Ovary (tissue), 9 donors: Measurements from ENCODE around the gene DSP. TPM values are rescaled to one million over a fixed set of nuclear protein-coding genes. Genes with fewer than 3 reads are reported as not detected.

Experiments used
- DNase-seq, 5 donors: peaks; one replicate each; pipeline ENCODE4 v3.0.0-alpha.2; 2019 to 2020
- H3K27ac ChIP-seq, 2 donors: fragments of 200-600 bp; one replicate each; pipeline versions ENCODE4 v1.5.1 to v1.8.0; 2019 to 2022
- H3K27me3 ChIP-seq: fragments of 200-600 bp; one replicate; pipeline ENCODE4 v1.8.0; 2022
- H3K36me3 ChIP-seq: fragments of 200-600 bp; sonication (generic); one replicate; pipeline ENCODE4 v1.5.1; 2019
- H3K4me1 ChIP-seq: one replicate; pipeline ENCODE4 v1.8.1; 2013; ENCODE audit warnings: mild to moderate bottlenecking, moderate library complexity; ENCODE audit not compliant: insufficient read depth
- H3K4me3 ChIP-seq: fragments of 200-600 bp; sonication (generic); one replicate; pipeline ENCODE4 v1.5.1; 2017
- H3K9me3 ChIP-seq, 2 donors: fragments of 200-600 bp in 1 of 2; sonication (generic) in 1 of 2; one replicate each; pipeline versions ENCODE4 v1.5.1 to v1.8.1; 2013 to 2019; ENCODE audit warnings: mild to moderate bottlenecking in 1 of 2, moderate library complexity in 1 of 2
- CTCF ChIP-seq, 3 donors: fragments of 450-650 bp in 2 of 3; fragments of 200-600 bp in 1 of 3; IDR thresholded peaks; one replicate each; pipeline versions ENCODE4 v1.5.1 to v1.8.0; 2016 to 2022; ENCODE audit warnings: antibody characterized with exemption in 3 of 3, mild to moderate bottlenecking in 1 of 3
- EP300 ChIP-seq: sonication (generic); formaldehyde crosslinking; IDR thresholded peaks from one replicate; pipeline ENCODE4 v1.6.1; 2017; ENCODE audit warnings: antibody characterized with exemption
- POLR2A ChIP-seq: fragments of 450-650 bp; IDR thresholded peaks from one replicate; pipeline ENCODE4 v1.6.1; 2017; ENCODE audit warnings: antibody characterized with exemption, mild to moderate bottlenecking, moderate library complexity
- WGBS, 3 donors: extraction: QIAGEN DNeasy Blood & Tissue Kit in 1 of 3; methylation state at CpG; one replicate each; pipeline versions ENCODE4 v1.1.5 to v1.1.7; 2013 to 2017; 5-methylcytosine and 5-hydroxymethylcytosine counted together
- intact Hi-C, 4 donors: fragments of 100-400 bp; cut with DNase I; formaldehyde crosslinking; loops; one replicate each; pipeline versions ENCODE4 v1.11.0 to v1.15.1; 2022 to 2023
- polyA plus RNA-seq, 2 donors: library from polyadenylated mRNA; stranded (reverse); fragments of 200-250 nt in 1 of 2; fragments of 350-450 nt in 1 of 2; fragmentation: Illumina TruSeq in 1 of 2; extraction: RNeasy Lipid Tissue Mini Kit (QIAGEN cat#74804) in 1 of 2; gene quantifications; one replicate each; pipeline ENCODE4 v1.2.3, GENCODE V29; 2013 to 2014
- total RNA-seq, 7 donors: library from RNA; depleted of rRNA in 2 of 7; stranded (reverse); fragments of >200 nt in 2 of 7; fragmentation: NEBNext Ultra II Directional in 3 of 7; extraction: Animal tissue kit (Norgen Biotek cat#: 25700) in 3 of 7; gene quantifications; one replicate each; pipeline versions ENCODE4 v1.1.0 to v1.2.4, GENCODE V29; 2016 to 2023
- donor health status: DM: no; HTN: no; CAD: no; lungs with moderate emphysema.
- donor health status: DM: no; HTN: no; CAD: no.
- donor health status: Bipolar disorder and iron deficiency.
- donor health status: DM: yes; HTN: yes; CAD: no.
- donor health status: DM: no; HTN: no; CAD: no.
- donor health status: DM: yes; HTN: yes; CAD: no.

Gene DSP
- total and polyA plus RNA-seq, 9 donors: 2.1 to 65.7 (median 6.7) TPM

DNA sequence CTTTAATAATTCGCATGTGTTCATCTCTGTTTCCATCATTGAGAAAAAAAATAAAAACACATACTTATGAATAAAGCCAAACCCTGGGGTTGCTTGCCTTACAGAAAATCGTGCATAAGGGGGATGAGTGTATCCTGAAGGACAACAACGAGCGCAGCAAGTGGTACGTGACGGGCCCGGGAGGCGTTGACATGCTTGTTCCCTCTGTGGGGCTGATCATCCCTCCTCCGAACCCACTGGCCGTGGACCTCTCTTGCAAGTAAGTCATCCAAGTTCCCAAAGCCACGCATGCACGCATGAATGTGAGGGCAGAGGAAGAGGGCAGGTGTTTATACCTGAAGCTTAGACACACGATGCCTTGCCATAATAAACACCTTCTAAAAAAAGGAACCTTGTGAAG is 27.6 kb downstream of the DSP start:
- DNase-seq: no peak
- no peaks in the 10 kb centered on the region for H3K9me3 ChIP-seq
- no peak overlapping the region for H3K4me3 ChIP-seq
- WGBS, 3 donors: 90 to 94% (median 93%) methylated on average over 13 of the region's 13 CpGs
- peaks cover 1% of the 10 kb centered on the region for H3K4me1 ChIP-seq
- no peaks in the 10 kb centered on the region for H3K27me3 ChIP-seq
- intact Hi-C loops: no loop called here
- H3K27ac ChIP-seq: no peak overlapping the region
- no peaks in the 10 kb centered on the region for H3K36me3 ChIP-seq
- TF ChIP-seq CTCF (IDR thresholded peaks at IDR 0.05): no peak
- no peak for TF ChIP-seq EP300
- no peak for TF ChIP-seq POLR2A

GRCh38 chr6:7572213-7572943 is 30.9 kb downstream of the DSP start:
- 87 to 95% (median 92%) methylated on average over 9 of the region's 9 CpGs for WGBS, 3 donors
- peaks cover 1% of the 10 kb centered on the region for H3K4me1 ChIP-seq
- no peak overlapping the region for H3K27ac ChIP-seq
- no peak for DNase-seq
- intact Hi-C loops: no loop called here
- no peaks in the 10 kb centered on the region for H3K27me3 ChIP-seq
- no peak overlapping the region for H3K4me3 ChIP-seq
- no peak for TF ChIP-seq CTCF (IDR thresholded peaks at IDR 0.05)
- no peak for TF ChIP-seq EP300
- TF ChIP-seq POLR2A: no peak
- no peaks in the 10 kb centered on the region for H3K36me3 ChIP-seq
- H3K9me3 ChIP-seq: no peaks in the 10 kb centered on the region

DNA sequence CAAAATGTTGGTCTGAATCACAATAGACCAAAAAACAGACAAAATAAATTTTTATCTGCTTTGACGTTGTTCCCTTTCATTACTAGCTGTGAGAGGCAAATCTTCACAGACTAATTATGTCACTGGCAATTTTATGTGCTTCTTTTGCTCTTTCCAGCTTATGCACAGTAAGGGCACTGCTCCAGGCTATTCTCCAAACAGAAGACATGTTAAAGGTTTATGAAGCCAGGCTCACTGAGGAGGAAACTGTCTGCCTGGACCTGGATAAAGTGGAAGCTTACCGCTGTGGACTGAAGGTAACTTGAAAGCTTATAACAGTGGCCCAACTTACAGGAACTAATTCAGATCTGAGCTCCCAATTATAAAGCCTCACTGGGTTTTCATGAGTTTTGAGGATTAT is 33.0 kb downstream of the DSP start:
- TF ChIP-seq CTCF (IDR thresholded peaks at IDR 0.05) (no peak), POLR2A (no peak), EP300 (no peak)
- 44 to 58% (median 48%) methylated on average over 2 of the region's 2 CpGs for whole genome bisulfite sequencing, 3 donors
- Histone ChIP-seq H3K9me3 (no peaks in the 10 kb centered on the region), H3K27ac (no peak overlapping the region), H3K4me3 (no peak overlapping the region), H3K4me1 (no peaks in the 10 kb centered on the region), H3K36me3 (no peaks in the 10 kb centered on the region), H3K27me3 (no peaks in the 10 kb centered on the region)
- no peak for DNase-seq
- intact Hi-C loops: no loop called here

- intact Hi-C loops: no loop called here
- no peak for TF ChIP-seq CTCF (IDR thresholded peaks at IDR 0.05)
- TF ChIP-seq POLR2A: no peak
- TF ChIP-seq EP300: no peak
- DNase-seq: no peak
- H3K4me1 ChIP-seq: no peaks in the 10 kb centered on the region
- no peak overlapping the region for H3K27ac ChIP-seq
- no peaks in the 10 kb centered on the region for H3K27me3 ChIP-seq
- no peaks in the 10 kb centered on the region for H3K36me3 ChIP-seq
- H3K4me3 ChIP-seq: no peak overlapping the region
- no peaks in the 10 kb centered on the region for H3K9me3 ChIP-seq
- WGBS, 3 donors: 0 to 52% (median 50%) methylated on average over 2 of the region's 2 CpGs
These were observed 37.0 kb downstream of the DSP start for GRCh38 chr6:7578516-7578915.
